ENCODE results near the gene ADGRL2. TPM values are rescaled to one million over a fixed set of nuclear protein-coding genes. Genes with fewer than 3 reads are reported as not detected.

ADGRL2 gene
- total RNA-seq, 1 donor from 2014 or later, result not detected

- no peaks in the 10 kb centered on the region for H3K36me3 Mint-ChIP-seq (ENCODE audit: low read depth)
- no peaks in the 10 kb centered on the region for H3K27me3 Mint-ChIP-seq
- no peaks in the 10 kb centered on the region for H3K9me3 Mint-ChIP-seq
- ChIA-PET CTCF (no interaction called here), POLR2A (no interaction called here)
- no peaks in the 10 kb centered on the region for H3K4me1 Mint-ChIP-seq
- no peak overlapping the region for H3K4me3 Mint-ChIP-seq
- ATAC-seq (ENCODE audit: low read depth), result no peak
- no peak overlapping the region for H3K27ac Mint-ChIP-seq
- no peak for DNase-seq
- TF ChIP-seq CTCF (IDR thresholded peaks at IDR 0.05), result no peak
- intact Hi-C loops (cut with micrococcal nuclease), result no loop called here
These were observed 120.2 kb downstream of the ADGRL2 start for GRCh38 chr1:81920886-81921285.

- no peak for TF ChIP-seq CTCF (IDR thresholded peaks at IDR 0.05)
- DNase-seq (no peak), ATAC-seq (ENCODE audit: low read depth) (no peak)
- Mint-ChIP-seq H3K36me3 (ENCODE audit: low read depth) (no peaks in the 10 kb centered on the region), H3K27ac (no peak overlapping the region), H3K4me3 (no peak overlapping the region), H3K27me3 (no peaks in the 10 kb centered on the region), H3K9me3 (no peaks in the 10 kb centered on the region), H3K4me1 (no peaks in the 10 kb centered on the region)
- CTCF ChIA-PET, result no interaction called here
- POLR2A ChIA-PET, result no interaction called here
- intact Hi-C loops (cut with micrococcal nuclease), result no loop called here
These were observed 120.6 kb downstream of the ADGRL2 start for GRCh38 chr1:81921344-81921743.

GRCh38 chr1:81921851-81922462, 121.2 kb downstream of the ADGRL2 start:
- Mint-ChIP-seq H3K4me1 (no peaks in the 10 kb centered on the region), H3K36me3 (ENCODE audit: low read depth) (no peaks in the 10 kb centered on the region), H3K4me3 (no peak overlapping the region), H3K27ac (no peak overlapping the region), H3K9me3 (no peaks in the 10 kb centered on the region), H3K27me3 (no peaks in the 10 kb centered on the region)
- no peak for DNase-seq
- intact Hi-C loops (cut with micrococcal nuclease), result no loop called here
- ATAC-seq (ENCODE audit: low read depth), result no peak
- POLR2A ChIA-PET, result no interaction called here
- no peak for TF ChIP-seq CTCF (IDR thresholded peaks at IDR 0.05)
- CTCF ChIA-PET, result no interaction called here

GRCh38 chr1:81922955-81923354, 122.2 kb downstream of the ADGRL2 start:
- Mint-ChIP-seq H3K4me1 (no peaks in the 10 kb centered on the region), H3K27ac (no peak overlapping the region), H3K9me3 (no peaks in the 10 kb centered on the region), H3K27me3 (no peaks in the 10 kb centered on the region), H3K36me3 (ENCODE audit: low read depth) (no peaks in the 10 kb centered on the region), H3K4me3 (no peak overlapping the region)
- POLR2A ChIA-PET, result no interaction called here
- DNase-seq, result no peak
- TF ChIP-seq CTCF (IDR thresholded peaks at IDR 0.05), result no peak
- CTCF ChIA-PET, result no interaction called here
- no peak for ATAC-seq (ENCODE audit: low read depth)
- intact Hi-C loops (cut with micrococcal nuclease), result no loop called here

GRCh38 chr1:81929106-81929505, 128.4 kb downstream of the ADGRL2 start:
- Mint-ChIP-seq H3K9me3 (no peaks in the 10 kb centered on the region), H3K27ac (no peak overlapping the region), H3K4me1 (no peaks in the 10 kb centered on the region), H3K4me3 (no peak overlapping the region), H3K36me3 (ENCODE audit: low read depth) (no peaks in the 10 kb centered on the region), H3K27me3 (no peaks in the 10 kb centered on the region)
- ATAC-seq (ENCODE audit: low read depth) (no peak), DNase-seq (no peak)
- no peak for TF ChIP-seq CTCF (IDR thresholded peaks at IDR 0.05)
- CTCF ChIA-PET, result no interaction called here
- intact Hi-C loops (cut with micrococcal nuclease), result no loop called here
- POLR2A ChIA-PET, result no interaction called here

Data from activated B cell treated with CpG ODN at 0.5 μM for 24 hours (primary cell).